ENCODE measurements around the gene UBR1.
"Not testable (repeated sequence)": the region's sequence is repeated elsewhere in the genome, so short reads cannot be mapped to it uniquely, and the experiment has no call there.

The UBR1 gene

DNA sequence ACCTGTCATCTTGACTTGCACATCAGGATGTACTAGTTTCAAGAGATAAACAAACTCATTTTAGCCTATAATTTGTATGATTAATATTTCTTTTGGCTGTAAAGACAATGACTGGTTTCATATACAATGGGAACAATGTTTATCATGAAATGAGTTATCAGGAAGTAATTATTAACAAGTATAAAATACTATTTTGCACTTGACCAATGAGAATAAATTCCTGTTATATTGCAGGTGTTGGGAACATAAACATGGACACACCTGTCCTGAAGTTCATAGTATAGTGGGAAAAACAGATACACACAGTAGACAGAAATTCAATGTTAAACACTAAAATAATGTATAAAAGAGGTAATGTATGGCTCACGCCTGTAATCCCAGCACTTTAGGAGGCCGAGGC lies 56.9 kb downstream of the UBR1 start:
- DNase-seq, result no peak

DNA sequence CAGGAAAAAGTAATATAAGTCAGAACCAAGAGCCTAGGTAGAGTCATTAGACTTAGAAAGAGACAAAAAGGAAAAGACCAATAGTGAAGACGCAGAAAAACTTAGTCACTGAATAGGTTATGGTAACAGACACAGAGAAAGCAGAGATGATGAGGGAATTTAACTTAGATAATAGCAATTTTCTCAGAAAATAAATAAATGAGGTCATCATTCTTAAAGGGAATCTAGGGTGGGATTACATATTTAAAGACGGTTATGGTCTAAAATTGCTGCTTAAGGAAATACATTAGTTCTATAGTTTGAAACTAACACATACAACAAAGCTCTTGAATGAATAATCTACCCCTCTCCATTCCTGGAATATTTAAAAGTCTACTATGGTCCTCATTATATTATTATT lies 59.4 kb downstream of the UBR1 start:
- no peak for DNase-seq

DNA sequence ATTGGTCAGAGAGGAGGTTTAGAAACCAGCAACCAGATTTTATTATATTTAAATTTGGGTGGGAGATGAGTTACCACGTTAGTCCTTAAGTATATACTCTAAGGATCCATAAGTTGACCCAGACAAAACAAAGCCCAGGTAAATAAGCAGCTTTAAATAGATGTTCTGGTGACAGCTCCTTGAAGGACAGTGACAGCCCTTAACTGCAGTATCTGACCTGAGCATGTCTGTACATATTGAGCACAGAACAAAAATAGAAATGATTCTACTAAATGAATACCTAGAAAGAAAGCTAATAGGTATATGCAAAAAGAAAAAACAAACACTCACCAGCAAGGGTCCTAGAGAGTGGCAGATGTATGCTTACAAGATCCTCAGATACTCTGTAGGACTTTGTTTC lies 63.0 kb downstream of the UBR1 start:
- DNase-seq, result no peak

DNA sequence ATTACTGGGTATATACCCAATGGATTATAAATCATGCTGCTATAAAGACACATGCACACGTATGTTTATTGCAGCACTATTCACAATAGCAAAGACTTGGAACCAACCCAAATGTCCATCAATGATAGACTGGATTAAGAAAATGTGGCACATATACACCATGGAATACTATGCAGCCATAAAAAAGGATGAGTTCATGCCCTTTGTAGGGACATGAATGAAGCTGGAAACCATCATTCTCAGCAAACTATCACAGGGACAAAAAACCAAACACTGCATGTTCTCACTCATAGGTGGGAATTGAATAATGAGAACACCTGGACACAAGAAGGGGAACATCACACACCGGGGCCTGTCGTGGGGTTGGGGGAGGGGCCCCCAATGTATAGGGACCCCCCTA lies 64.8 kb downstream of the UBR1 start:
- DNase-seq, result not testable (repeated sequence)

DNA sequence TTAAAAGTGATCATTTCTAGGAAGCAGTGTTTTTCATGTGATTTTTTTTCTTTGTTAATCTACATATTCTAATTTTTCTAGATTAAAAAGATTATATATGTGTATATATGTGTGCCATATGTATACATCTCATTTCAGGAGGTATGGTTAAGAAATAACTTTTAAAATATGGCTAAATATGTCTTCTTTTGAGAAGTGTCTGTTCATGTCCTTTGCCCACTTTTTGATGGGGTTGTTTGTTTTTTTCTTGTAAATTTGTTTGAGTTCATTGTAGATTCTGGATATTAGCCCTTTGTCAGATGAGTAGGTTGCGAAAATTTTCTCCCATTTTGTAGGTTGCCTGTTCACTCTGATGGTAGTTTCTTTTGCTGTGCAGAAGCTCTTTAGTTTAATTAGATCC lies 70.6 kb downstream of the UBR1 start:
- not testable (repeated sequence) for DNase-seq

DNA sequence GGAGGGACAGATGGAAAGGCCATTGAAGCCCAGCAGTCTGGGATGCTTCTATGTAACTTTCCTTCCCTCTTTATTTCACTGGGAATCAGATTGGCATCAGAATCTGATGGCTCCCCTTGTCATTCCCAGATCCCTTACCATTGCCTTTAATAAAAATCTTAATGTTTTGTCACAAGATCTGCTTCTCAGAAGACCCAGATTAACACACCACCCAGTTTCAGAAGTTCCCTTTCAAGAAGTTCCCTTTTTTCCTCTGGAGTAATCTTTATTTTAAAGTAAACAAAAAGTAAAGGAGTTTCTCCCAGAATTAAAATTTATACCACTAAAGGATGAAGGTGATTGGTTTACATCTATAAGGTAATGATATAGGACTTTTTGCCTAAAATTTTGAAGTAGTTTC lies 76.4 kb downstream of the UBR1 start:
- DNase-seq, result no peak

DNA sequence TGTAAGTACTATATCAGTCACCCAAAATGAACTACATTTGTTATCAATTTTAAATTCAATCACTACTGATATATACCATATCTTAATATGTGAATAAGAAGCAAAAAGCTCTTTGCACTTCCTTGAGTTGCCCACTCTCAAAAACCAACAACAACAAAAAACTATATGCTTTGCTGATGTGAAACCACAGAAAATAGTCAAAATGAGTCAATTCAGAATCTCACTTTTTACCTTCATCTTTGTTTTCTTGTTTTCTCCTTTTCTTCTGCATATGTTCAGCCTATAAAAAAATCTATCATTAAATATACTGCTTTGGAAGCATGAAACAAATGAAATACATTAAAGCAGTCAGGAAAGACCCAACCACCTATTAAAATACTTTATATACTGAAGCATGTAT lies 80.7 kb downstream of the UBR1 start:
- DNase-seq, result no peak

DNA sequence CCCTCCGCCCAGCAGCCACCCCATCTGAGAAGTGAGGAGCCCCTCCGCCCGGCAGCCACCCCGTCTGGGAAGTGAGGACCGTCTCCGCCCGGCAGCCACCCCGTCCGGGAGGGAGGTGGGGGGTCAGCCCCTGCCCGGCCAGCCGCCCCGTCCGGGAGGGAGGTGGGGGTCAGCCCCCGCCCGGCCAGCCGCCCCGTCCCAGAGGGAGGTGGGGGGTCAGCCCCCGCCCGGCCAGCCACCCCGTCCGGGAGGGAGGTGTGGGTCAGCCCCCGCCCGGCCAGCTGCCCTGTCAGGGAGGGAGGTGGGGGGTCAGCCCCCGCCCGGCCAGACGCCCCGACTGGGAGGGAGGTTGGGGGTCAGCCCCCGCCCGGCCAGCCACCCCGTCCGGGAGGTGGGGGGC lies 91.2 kb downstream of the UBR1 start:
- not testable (repeated sequence) for DNase-seq

DNA sequence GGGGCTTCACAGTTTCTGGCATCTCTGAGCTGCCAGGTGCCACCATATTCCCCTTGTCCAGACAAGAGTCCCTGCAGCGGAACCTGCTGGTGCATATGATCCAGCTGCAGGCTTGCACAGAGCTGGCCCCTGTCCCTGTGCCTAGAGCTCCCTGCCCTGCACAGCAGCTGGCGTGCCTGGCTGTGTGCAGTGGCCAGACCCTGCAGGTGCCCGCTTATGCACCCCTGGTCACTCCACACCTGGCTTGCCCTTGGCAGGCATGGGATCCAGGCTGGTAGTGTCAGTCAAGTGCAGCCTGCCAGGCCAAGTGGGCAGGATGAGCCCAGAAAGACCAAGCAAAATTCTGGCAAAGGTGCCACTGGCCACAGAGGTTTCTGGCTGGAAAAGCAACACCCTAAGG lies 96.6 kb downstream of the UBR1 start:
- no peak for DNase-seq

DNA sequence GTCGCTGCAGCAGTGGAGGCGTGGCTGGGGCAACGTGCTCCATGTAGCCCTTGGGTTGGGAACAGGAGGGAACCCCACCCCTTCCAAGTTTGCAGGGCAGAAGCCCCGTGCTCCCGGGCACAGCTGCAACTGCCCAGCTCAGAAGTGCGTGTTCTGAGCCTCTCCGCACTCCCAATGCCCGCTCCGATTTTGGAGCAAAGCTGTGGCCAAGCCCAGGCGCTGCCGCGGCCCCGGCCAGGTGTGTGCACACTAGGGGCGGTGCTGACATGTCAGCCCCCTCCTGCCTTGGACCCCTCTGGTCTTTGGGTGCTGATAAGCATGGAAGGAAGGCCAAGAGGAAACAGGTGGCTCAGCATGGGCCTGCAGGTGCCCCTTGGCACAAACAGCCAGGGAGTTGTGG lies 97.7 kb downstream of the UBR1 start:
- DNase-seq, result no peak

DNA sequence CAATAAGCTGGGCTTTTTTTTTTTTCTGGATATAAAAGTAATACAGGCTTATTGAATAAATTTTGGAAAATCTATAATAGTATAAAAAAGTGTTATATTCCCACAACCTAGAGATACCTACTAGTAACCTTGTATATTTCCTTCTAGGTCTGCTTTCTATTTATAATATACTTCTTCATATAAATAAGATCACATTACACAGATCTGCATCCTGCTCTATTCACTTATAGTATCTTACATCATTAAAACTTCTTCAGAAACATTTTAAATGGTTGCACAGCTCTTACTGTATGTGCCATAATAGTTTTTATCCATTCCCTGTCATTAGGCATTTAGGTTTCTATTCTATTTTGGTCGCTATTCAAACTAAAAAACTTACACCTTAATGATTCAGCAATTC lies 98.3 kb downstream of the UBR1 start:
- no peak for DNase-seq

DNA sequence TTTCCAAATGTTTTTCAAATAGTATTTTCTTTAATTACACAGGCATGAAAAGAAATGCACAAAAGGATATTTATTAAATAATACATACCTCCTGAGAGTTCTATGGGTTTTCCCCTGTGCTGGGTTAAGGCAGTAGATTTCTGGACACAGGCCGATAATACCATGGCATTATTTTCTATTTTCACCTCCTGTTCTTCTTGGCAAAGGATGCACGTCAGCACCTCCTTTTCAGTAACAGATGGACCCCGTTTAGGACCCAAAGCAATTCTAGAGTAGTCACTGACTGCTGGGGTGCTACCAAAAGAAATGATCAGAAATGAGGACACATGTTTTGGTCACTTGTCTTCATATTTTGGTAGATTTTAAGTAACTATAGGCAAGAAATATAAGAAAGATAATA lies 98.8 kb downstream of the UBR1 start:
- DNase-seq, result no peak

DNA sequence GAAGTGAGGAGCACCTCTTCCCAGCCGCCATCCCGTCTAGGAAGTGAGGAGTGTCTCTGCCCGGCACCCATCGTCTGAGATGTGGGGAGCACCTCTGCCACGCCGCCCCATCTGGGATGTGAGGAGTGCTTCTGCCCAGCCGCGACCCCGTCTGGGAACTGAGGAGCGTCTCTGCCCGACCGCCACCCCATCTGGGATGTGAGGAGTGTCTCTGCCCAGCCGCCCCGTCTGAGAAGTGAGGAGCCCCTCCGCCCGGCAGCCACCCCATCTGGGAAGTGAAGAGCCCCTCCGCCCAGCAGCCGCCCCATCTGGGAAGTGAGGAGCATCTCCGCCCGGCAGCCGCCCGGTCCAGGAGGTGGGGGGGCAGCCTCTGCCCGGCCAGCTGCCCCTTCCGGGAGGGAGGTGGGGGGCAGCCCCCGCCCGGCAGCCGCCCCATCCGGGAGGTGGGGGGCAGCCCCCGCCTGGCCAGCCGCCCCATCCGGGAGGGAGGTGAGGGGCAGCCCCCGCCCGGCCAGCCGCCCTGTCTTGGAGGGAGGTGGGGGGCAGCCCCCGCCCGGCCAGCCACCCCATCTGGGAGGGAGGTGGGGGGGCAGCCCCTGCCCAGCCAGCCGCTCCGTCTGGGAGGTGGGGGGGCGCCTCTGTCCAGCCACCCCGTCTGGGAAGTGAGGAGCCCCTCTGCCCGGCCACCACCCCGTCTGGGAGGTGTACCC lies 100.8 kb downstream of the UBR1 start:
- not testable (repeated sequence) for DNase-seq

DNA sequence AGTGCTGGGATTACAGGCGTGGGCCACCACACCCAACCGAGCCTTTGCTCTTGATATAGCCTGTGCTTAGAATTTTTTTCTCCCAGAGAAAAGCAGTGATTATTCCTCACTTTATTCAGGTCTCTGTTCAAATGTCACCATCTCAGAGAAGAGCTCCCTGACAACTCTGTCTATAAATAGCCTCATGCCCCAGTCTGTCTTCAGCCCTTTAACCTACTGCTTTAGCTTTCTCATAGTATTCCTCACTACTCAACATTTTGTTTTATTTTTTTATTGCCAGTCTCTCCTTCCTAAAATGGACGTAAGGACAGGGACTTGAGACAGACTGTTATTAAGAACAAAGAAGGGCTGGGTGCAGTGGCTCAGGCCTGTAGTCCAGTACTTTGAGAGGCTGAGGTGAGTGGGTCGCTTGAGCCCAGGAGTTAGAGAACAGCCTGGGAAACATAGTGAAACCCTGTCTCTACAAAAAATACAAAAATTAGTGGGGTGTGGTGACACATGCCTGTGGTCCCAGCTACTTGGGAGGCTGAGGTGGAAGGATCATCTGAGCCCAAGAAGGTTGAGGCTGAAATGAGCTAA lies 106.5 kb downstream of the UBR1 start:
- no peak for DNase-seq

DNA sequence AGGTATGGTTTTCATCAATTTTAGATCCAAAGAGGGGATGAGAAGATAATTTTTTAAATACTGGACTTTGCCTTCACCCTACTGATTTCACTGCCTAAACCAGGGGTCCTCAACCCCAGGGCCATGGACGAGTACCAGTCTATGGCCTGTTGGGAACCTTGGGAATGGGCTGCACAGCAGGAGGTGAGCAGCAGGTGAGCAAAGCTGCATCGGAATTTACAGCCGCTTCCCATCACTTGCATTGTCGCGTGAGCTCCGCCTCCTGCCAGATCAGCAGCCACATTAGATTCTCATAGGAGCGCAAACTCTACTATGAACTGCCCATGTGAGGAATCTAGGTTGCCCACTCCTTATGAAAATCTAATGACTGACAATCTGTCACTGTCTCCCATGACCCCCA lies 109.0 kb downstream of the UBR1 start:
- DNase-seq, result no peak

DNA sequence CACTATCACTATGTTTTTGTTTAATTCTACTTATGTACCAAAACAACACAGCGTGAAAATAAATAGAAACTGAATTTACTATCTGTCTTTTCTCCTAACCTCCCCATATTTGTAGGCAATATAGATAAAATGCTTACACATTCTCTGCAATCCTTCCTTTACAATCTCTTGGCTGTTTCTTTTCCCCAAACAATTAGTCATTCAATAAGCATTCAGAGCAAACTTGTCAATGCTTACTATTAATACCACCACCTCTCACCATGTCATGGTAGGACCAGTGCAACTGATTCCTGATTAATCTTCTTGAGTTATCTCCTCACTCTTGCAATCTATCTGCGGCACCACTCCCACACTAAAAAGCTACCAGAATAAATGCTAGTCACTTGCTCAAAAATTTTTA lies 111.3 kb downstream of the UBR1 start:
- no peak for DNase-seq

DNA sequence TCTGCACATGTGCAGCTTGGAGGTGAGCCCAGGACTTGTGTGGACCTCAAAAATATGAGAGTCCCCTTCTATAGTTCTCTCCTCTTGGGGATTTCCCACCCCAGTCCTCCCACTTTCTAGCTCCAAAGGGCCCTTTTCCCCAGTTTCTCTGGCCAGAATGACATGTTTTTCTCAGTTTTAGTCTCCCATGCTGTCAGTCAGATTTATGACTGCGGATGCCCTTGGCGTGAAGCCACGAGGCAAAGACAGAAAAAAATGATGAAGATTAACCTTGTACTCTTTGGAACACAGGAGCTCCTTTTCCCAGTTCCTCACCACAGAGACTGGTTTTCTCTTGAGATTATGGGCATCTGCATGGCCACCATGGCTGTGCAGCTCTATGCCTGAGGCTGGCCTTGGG lies 113.2 kb downstream of the UBR1 start:
- no peak for DNase-seq

DNA sequence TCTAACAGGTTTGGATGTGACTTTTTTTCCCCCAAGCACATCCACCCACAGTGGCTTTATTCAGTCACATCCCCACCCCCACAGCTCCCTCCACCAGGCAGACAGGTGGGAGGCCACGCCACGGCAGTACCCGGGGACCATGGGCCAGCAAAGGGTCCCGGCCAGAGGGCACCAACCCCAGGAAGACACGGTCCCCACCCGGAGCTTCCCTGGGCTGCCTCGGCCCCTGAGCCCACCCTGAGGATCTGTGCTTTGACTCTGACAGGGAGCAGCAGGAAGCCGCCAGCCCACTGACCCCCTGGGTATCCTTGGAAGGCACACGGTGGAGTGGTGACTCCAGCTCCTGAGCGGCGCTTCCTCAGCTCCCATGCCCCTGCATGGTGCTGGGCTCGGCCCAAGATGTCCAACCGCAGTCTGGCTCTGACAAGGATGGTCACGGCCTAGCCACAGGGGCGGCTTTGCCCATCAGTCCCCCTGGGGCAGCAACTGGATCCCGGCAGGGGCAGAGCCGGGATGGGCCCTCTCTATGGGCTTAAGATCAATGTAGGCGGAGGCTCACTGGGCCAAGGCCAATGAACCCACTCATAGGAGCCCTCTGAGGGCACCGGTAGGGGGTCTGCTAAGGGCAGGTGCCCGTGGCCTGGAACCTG lies 119.0 kb downstream of the UBR1 start:
- DNase-seq, result no peak

DNA sequence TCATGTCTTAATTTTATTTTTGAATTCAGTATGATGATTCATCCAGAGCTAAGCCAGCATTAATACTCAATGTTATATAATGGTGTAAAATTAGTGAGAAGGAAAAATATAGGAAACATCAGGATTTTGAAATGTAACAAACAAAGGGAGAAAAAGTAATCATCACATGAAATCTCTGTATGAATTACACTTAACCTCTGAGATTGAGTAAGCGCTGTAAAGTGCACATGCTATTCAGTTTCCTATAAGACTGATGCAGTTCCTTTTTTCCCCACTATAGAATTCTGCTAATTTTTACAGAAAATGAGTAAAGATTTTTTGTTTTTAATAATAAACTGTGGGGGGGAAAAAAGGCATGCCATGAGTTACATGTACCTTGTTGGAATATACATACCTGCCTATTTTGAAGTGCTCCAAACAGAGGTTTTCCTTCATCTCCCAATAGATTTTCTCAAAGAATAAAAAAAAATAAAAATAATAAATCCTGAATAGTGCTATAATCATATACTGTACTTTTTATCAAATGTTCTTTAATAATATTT lies 121.3 kb downstream of the UBR1 start:
- DNase-seq, result no peak

DNA sequence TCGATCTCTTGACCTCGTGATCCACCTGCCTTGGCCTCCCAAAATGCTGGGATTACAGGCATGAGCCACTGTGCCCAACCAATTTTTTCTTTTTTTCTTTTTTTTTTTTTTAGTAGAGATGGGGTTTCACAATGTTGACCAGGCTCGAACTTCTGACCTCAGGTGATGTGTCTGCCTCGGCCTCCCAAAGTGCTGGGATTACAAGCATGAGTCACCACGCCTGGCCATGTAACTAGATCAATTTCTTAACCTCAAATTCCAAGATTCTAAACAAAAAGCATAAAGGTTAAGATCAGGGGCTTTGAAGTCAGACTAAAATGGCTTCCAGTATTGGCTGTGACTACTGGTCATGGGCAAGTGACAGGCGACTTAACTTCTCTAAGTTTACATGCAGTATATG lies 126.7 kb downstream of the UBR1 start:
- not testable (repeated sequence) for DNase-seq

DNA sequence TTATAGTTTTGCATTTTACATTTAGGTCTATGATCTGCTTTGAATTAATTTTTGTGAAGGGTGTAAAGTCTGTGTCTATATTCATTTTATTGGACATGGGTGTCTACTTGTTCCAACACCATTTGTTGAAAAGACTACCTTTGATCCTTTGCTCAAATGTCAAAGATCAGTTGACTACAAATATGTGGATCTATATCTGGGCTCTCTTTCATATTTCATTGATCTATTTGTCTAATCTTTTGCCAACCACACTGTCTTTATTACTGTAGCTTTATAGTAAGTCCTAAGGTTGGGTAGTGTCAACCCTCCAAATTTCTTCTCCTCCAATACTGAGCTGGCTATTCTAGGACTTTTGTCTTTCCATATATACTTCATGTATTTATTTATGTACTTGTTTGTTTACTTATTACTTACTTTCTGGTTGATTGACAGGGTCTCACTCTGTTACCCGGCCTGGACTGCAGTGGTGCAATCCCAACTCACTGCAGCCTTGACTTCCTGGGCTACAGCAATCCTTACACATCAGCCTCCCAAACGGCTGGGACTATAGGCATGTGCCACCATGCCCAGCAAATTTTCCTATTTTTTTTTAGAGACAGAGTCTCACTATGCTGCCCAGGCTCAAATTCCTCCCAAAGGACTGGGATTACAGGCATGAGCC lies 131.5 kb downstream of the UBR1 start:
- no peak for DNase-seq

DNA sequence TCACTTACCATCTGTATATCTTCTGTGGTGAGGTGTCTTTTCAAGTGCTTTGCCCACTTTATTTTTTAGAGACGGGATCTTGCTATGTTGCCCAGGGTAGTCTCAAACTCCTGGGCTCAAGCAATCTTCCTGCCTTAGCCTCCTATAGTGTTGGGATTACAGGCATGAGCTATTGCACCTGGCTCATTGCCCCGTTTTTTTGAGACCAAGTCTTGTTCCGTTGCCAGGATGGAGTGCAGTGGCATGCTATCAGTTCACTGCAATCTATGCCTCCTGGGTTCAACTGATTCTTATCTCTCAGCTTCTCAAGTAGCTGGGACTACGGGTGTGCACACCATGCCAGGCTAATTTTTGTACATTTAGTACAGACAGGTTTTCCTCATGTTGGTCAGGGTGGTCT lies 132.7 kb downstream of the UBR1 start:
- DNase-seq, result no peak

DNA sequence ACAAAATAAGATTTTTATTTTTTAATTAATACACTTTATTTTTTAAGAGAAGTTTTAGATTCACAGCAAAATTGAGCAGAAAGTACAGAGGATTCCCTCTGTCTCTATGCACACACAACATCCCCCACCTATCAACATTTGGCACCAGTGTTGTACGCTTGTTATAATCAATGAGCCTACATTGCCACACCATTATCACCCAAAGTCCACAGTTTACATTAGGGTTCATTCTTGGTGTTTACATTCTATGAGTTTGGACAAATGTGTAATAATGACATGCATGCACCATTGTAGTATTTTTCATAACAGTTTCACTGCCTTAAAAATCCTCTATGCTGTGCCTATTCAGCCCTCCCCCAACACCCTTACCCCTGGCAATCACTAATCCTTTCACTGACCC lies 134.0 kb downstream of the UBR1 start:
- DNase-seq, result no peak

DNA sequence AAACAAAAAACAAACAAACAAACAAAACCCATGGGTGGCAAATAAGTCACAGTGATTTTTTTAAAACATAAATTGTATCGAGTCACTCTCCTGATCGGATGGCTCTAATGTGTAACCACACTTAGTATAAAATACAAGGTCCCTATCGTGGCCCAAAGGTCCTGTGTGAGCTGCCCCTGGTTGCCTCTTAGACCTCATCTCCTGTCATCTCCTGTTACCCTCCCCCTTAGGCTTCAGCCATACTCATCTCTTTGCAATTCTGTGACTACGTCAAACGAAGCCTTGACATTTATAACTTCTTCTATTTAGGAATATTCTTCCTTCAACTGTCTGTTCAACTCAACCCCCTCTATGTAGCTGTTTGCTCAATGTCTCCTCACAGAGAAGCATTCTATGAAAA lies 141.4 kb downstream of the UBR1 start:
- no peak for DNase-seq

Measured in NK-92 treated with Interleukin-12 subunit alpha and Interleukin-12 subunit beta, amount 100 ng/mL, for 24 hours (cell line).